Neuronal stem cell (in vitro differentiated cells): ENCODE data around the gene ADAMTSL1.
A peak's percentile ranks its signal among the peaks of the same experiment; 100 is the strongest.

Experiments
- DNase-seq: peaks from one replicate; pipeline ENCODE4 v3.0.0-alpha.2; 2013; ENCODE audit warnings: low spot score
- H2AFZ ChIP-seq: one replicate; pipeline ENCODE4 v1.6.1; 2013; ENCODE audit warnings: mild to moderate bottlenecking, low read length, inconsistent platforms
- H2AK5ac ChIP-seq: 2 replicates; pipeline ENCODE4 v1.6.1; 2013; ENCODE audit warnings: low read depth, mild to moderate bottlenecking, inconsistent platforms, low read length, moderate library complexity, mixed read lengths
- H2BK120ac ChIP-seq: 2 replicates; pipeline ENCODE4 v1.6.1; 2013; ENCODE audit warnings: low read depth, mild to moderate bottlenecking, inconsistent platforms, low read length, moderate library complexity, mixed read lengths
- H2BK12ac ChIP-seq: one replicate; pipeline ENCODE4 v1.6.1; 2013; ENCODE audit warnings: low read length, inconsistent platforms
- H2BK15ac ChIP-seq: 2 replicates; pipeline ENCODE4 v1.6.1; 2013; ENCODE audit warnings: mild to moderate bottlenecking, low read length, inconsistent platforms, mixed read lengths
- H2BK5ac ChIP-seq: one replicate; pipeline ENCODE4 v1.6.1; 2013; ENCODE audit warnings: inconsistent platforms, mild to moderate bottlenecking, low read length, moderate library complexity
- H3K14ac ChIP-seq: one replicate; pipeline ENCODE4 v1.6.1; 2013; ENCODE audit warnings: low read length, inconsistent platforms
- H3K18ac ChIP-seq: 2 replicates; pipeline ENCODE4 v1.6.1; 2013; ENCODE audit warnings: low read length, inconsistent platforms
- H3K23ac ChIP-seq: 2 replicates; pipeline ENCODE4 v1.6.1; 2013; ENCODE audit warnings: low read depth, mild to moderate bottlenecking, mixed read lengths, low read length, inconsistent platforms; ENCODE audit not compliant: poor library complexity
- H3K27ac ChIP-seq: replicated peaks from 3 replicates; pipeline ENCODE4 v1.5.1; 2013; ENCODE audit warnings: low read length, inconsistent platforms
- H3K27me3 ChIP-seq, 3 experiments: 2 replicates each; pipeline ENCODE4 v1.6.1; 2013; ENCODE audit warnings: low read length in 3 of 3, mild to moderate bottlenecking in 2 of 3, inconsistent platforms in 1 of 3, low read depth in 1 of 3, mixed read lengths in 1 of 3, moderate library complexity in 1 of 3; ENCODE audit not compliant: control insufficient read depth in 3 of 3, insufficient read depth in 3 of 3
- H3K36me3 ChIP-seq, 2 donors: replicated peaks in 1 of 2; 2 replicates each; pipeline ENCODE4 v1.6.1; 2013; ENCODE audit warnings: low read length in 2 of 2; ENCODE audit not compliant: control insufficient read depth in 2 of 2, insufficient read depth in 2 of 2
- H3K4ac ChIP-seq: 2 replicates; pipeline ENCODE4 v1.6.1; 2013; ENCODE audit warnings: inconsistent platforms, mild to moderate bottlenecking, low read length, moderate library complexity
- H3K4me1 ChIP-seq, 2 donors: 1 replicate in 1 of 2; 2 replicates in 1 of 2; pipeline ENCODE4 v1.6.1; 2013; ENCODE audit warnings: low read length in 2 of 2, low read depth in 1 of 2; ENCODE audit not compliant: control insufficient read depth in 2 of 2, insufficient read depth in 1 of 2
- H3K4me2 ChIP-seq: one replicate; pipeline ENCODE4 v1.6.1; 2013; ENCODE audit warnings: mild to moderate bottlenecking, low read length, inconsistent platforms; ENCODE audit not compliant: insufficient read depth, poor library complexity, severe bottlenecking
- H3K4me3 ChIP-seq, 2 donors: 2 replicates each; pipeline ENCODE4 v1.5.1; 2013; ENCODE audit warnings: low read length in 2 of 2, mild to moderate bottlenecking in 2 of 2, inconsistent platforms in 1 of 2, moderate library complexity in 1 of 2
- H3K79me1 ChIP-seq: one replicate; pipeline ENCODE4 v1.6.1; 2013; ENCODE audit warnings: low read depth, mild to moderate bottlenecking, inconsistent platforms, low read length, moderate library complexity
- H3K9ac ChIP-seq: one replicate; pipeline ENCODE4 v1.6.1; 2013; ENCODE audit warnings: mild to moderate bottlenecking, low read depth, low read length, inconsistent platforms; ENCODE audit not compliant: poor library complexity
- H3K9me3 ChIP-seq, 2 donors: replicated peaks in 1 of 2; 2 replicates each; pipeline versions ENCODE3 to v1.6.1; 2013; ENCODE audit warnings: low read length in 2 of 2, mild to moderate bottlenecking in 2 of 2, inconsistent platforms in 1 of 2, low read depth in 1 of 2, mixed read lengths in 1 of 2, moderate library complexity in 1 of 2; ENCODE audit not compliant: control insufficient read depth in 2 of 2, insufficient read depth in 1 of 2
- H4K8ac ChIP-seq: one replicate; pipeline ENCODE4 v1.6.1; 2013; ENCODE audit warnings: low read depth, mild to moderate bottlenecking, inconsistent platforms, low read length, moderate library complexity
- H4K91ac ChIP-seq: one replicate; pipeline ENCODE4 v1.6.1; 2013; ENCODE audit warnings: low read length, low read depth, mild to moderate bottlenecking, inconsistent platforms; ENCODE audit not compliant: poor library complexity
- WGBS, 2 donors: extraction: QIAGEN DNeasy Blood & Tissue Kit; methylation state at CpG; one replicate each; pipeline ENCODE4 v1.1.7; 2013; ENCODE audit warnings: missing lambda C conversion rate in 2 of 2, mixed read lengths in 1 of 2; ENCODE audit not compliant: insufficient read length in 2 of 2, insufficient replicate concordance in 1 of 2; ENCODE audit errors: extremely low coverage in 2 of 2; 5-methylcytosine and 5-hydroxymethylcytosine counted together

ADAMTSL1 gene

DNA sequence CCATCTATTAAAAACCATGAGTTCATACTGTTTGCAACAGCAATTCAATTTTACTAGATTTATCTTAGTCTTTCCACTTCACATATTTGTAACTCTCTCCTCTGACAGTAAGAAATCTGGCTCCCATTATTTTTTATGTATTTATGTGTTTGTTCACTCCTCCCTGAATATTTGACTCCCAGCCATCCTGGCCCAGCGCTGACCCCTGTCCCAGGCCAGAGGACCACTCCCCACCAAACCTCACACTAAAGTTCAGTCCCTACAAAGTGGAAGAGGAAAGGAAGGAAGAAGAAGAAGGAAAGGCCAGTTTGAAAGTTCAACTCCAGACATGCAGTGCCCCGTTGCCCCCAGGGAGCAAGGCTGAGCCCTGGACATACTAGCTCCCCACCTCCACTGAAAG lies 271.8 kb downstream of the ADAMTSL1 start:
- no peaks in the 10 kb centered on the region for H3K9me3 ChIP-seq
- no peak overlapping the region for H2BK5ac ChIP-seq
- H3K4me3 ChIP-seq = no peak overlapping the region
- no peak overlapping the region for H3K4me2 ChIP-seq
- H2AFZ ChIP-seq = no peak overlapping the region
- H2BK15ac ChIP-seq = no peak overlapping the region
- no peak overlapping the region for H3K4ac ChIP-seq
- peaks cover 0 to 3% (median 0%) of the 10 kb centered on the region in 3 experiments for H3K27me3 ChIP-seq
- no peak overlapping the region for H3K27ac ChIP-seq
- H3K14ac ChIP-seq = no peak overlapping the region
- H4K8ac ChIP-seq = no peak overlapping the region
- DNase-seq = no peak
- WGBS, 2 donors = no CpG with 5 or more reads among the region's 2 CpGs
- H3K18ac ChIP-seq = no peak overlapping the region
- H3K79me1 ChIP-seq = no peaks in the 10 kb centered on the region
- H2BK120ac ChIP-seq = no peak overlapping the region
- no peak overlapping the region for H3K9ac ChIP-seq
- peaks cover 8 to 17% of the 10 kb centered on the region in 2 donors for H3K4me1 ChIP-seq
- no peak overlapping the region for H4K91ac ChIP-seq
- no peak overlapping the region for H2AK5ac ChIP-seq
- no peak overlapping the region for H3K23ac ChIP-seq
- no peak overlapping the region for H2BK12ac ChIP-seq
- no peaks in the 10 kb centered on the region for H3K36me3 ChIP-seq

DNA sequence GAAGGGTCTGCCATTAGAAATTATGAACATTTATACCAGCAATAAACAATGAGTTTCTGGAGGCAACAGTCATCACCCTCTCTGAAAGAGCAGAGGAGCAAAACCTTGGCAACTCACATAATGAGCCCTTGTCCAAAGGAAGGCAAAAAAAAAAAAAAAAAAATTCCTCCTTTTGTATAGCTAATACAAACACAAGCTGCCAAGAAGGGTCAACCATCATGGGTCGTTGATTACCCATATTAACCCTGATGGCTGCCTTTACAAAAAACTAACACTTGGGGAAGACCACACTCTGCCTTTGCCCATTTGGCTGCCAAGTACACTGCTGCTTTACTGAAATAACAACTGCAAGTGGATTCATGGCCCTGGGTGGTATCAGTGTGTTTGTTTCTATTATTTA lies 272.7 kb downstream of the ADAMTSL1 start:
- Histone ChIP-seq H2BK15ac (no peak overlapping the region), H3K4me2 (no peak overlapping the region)

DNA sequence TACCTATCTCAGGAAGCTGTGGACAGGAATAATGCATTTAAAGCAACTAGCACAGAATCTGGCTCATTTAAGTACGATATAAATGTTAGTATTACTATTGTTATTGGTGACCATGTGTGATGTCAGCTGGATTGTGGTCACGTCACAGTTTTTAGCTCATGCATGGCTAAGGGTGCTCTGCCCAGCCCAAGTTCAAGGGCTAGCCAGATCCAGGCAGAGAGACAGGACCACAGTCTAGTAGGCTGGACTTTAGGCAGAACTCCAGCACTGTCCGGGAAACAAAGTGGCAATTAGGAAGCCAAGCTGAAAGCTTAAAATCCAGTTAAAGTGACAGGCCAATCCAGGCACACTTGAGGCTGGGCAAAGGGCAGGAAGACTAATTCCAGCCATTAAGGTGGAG lies 273.6 kb downstream of the ADAMTSL1 start:
- H3K18ac ChIP-seq = no peak overlapping the region
- H3K79me1 ChIP-seq = no peaks in the 10 kb centered on the region
- H3K14ac ChIP-seq = no peak overlapping the region
- no peaks in the 10 kb centered on the region for H3K36me3 ChIP-seq
- no peak overlapping the region for H2BK15ac ChIP-seq
- H2AK5ac ChIP-seq = no peak overlapping the region
- no peak overlapping the region for H3K23ac ChIP-seq
- no peak overlapping the region for H3K9ac ChIP-seq
- no peak overlapping the region for H2BK12ac ChIP-seq
- H3K9me3 ChIP-seq = no peaks in the 10 kb centered on the region
- no peak overlapping the region for H4K8ac ChIP-seq
- no peak overlapping the region for H3K4me2 ChIP-seq
- H2BK5ac ChIP-seq = no peak overlapping the region
- H3K27ac ChIP-seq = no peak overlapping the region
- H3K27me3 ChIP-seq = peaks cover 0 to 3% (median 0%) of the 10 kb centered on the region in 3 experiments
- no peak overlapping the region for H4K91ac ChIP-seq
- no CpG with 5 or more reads among the region's 3 CpGs for WGBS, 2 donors
- DNase-seq = no peak
- no peak overlapping the region for H2BK120ac ChIP-seq
- H3K4me3 ChIP-seq = no peak overlapping the region
- peaks cover 3 to 12% of the 10 kb centered on the region in 2 donors for H3K4me1 ChIP-seq
- no peak overlapping the region for H3K4ac ChIP-seq
- H2AFZ ChIP-seq = no peak overlapping the region

More for the DNA sequence above, 272.7 kb downstream of the ADAMTSL1 start:
- Histone ChIP-seq H3K4me3 (no peak overlapping the region), H2BK5ac (no peak overlapping the region), H2AK5ac (no peak overlapping the region), H3K23ac (no peak overlapping the region), H4K91ac (no peak overlapping the region), H3K14ac (no peak overlapping the region), H3K79me1 (no peaks in the 10 kb centered on the region), H2BK12ac (no peak overlapping the region), H3K9ac (no peak overlapping the region), H4K8ac (no peak overlapping the region), H2BK120ac (no peak overlapping the region), H3K27me3 (peaks cover 0 to 3% (median 0%) of the 10 kb centered on the region in 3 experiments), H2AFZ (no peak overlapping the region), H3K4me1 (peaks cover 6 to 15% of the 10 kb centered on the region in 2 donors), H3K9me3 (no peaks in the 10 kb centered on the region), H3K18ac (no peak overlapping the region), H3K36me3 (no peaks in the 10 kb centered on the region), H3K4ac (no peak overlapping the region), H3K27ac (no peak overlapping the region)
- no CpG with 5 or more reads among the region's 1 CpG for WGBS, 2 donors
- DNase-seq = peak; percentile 18

DNA sequence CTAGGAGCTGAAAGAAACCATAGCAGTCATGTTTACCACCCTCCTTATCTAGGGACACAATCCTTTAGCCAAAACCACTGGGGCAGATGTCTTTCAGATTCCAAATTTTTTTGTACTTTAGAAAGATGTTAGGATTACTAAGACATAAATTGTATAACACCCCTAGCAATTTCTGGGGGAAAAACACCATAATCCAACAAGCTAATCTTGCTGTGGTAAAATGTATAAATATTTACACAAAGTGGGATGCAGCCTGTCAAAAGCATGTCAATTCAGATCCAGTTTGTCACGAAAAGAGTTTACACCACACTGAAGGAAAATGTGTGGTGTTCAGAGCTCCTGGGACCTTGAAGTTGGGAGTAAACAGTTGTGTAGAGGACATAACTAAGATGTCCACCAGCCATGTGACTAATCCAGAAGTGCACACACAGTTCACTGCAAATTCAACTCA lies 274.3 kb downstream of the ADAMTSL1 start:
- no peak overlapping the region for H3K4me3 ChIP-seq
- no peak overlapping the region for H3K4ac ChIP-seq
- H4K8ac ChIP-seq = no peak overlapping the region
- no peaks in the 10 kb centered on the region for H3K9me3 ChIP-seq
- H3K27me3 ChIP-seq = peaks cover 0 to 3% (median 0%) of the 10 kb centered on the region in 3 experiments
- no peak overlapping the region for H2BK120ac ChIP-seq
- no peak for DNase-seq
- WGBS, 2 donors = no CpG with 5 or more reads among the region's 1 CpG
- H2BK15ac ChIP-seq = no peak overlapping the region
- no peak overlapping the region for H2AFZ ChIP-seq
- H3K79me1 ChIP-seq = no peaks in the 10 kb centered on the region
- no peak overlapping the region for H3K9ac ChIP-seq
- peaks cover 3 to 12% of the 10 kb centered on the region in 2 donors for H3K4me1 ChIP-seq
- H3K36me3 ChIP-seq = no peaks in the 10 kb centered on the region
- no peak overlapping the region for H3K18ac ChIP-seq
- no peak overlapping the region for H3K27ac ChIP-seq
- no peak overlapping the region for H3K23ac ChIP-seq
- no peak overlapping the region for H3K14ac ChIP-seq
- H2BK12ac ChIP-seq = no peak overlapping the region
- H2BK5ac ChIP-seq = no peak overlapping the region
- no peak overlapping the region for H3K4me2 ChIP-seq
- H2AK5ac ChIP-seq = no peak overlapping the region
- no peak overlapping the region for H4K91ac ChIP-seq
